HepG2 (cell line): ENCODE results near the gene B3GNT9.

ENCODE experiments used
- CREB1 ChIP-seq, 2 experiments: fragments of 450-650 bp in 1 of 2; IDR thresholded peaks; 2 replicates each; pipeline ENCODE4 v1.6.1; 2016 to 2017; ENCODE audit warnings: control low read depth in 1 of 2, mild to moderate bottlenecking in 1 of 2, missing compliant biosample characterization in 1 of 2, missing genetic modification characterization in 1 of 2
- GABPB1 ChIP-seq: IDR thresholded peaks from 2 replicates; pipeline ENCODE4 v1.6.1; 2016; ENCODE audit warnings: mild to moderate bottlenecking, missing genetic modification reagents, moderate library complexity, missing compliant biosample characterization
- RAD21 ChIP-seq: fragments of 450-650 bp; formaldehyde crosslinking; IDR thresholded peaks from 2 replicates; pipeline ENCODE4 v1.5.0; 2020; ENCODE audit warnings: mild to moderate bottlenecking
- ZFP41 ChIP-seq: sonication (generic); formaldehyde crosslinking; IDR thresholded peaks from 2 replicates; pipeline ENCODE4 v1.4.0; 2020; ENCODE audit warnings: mild to moderate bottlenecking, missing genetic modification reagents, borderline replicate concordance

- TF ChIP-seq CREB1 (IDR thresholded peaks at IDR 0.05) = no peak
- no peak for TF ChIP-seq CREB1 (CRISPR knock-in tag; IDR thresholded peaks at IDR 0.05)
- TF ChIP-seq ZFP41 (CRISPR knock-in tag) = no peak
- no peak for TF ChIP-seq RAD21 (CRISPR knock-in tag)
- TF ChIP-seq GABPB1 = no peak
Measured at GRCh38 chr16:67196881-67197280, 46.1 kb upstream of the B3GNT9 start.
